Endometrium (tissue), 2 donors: ENCODE results near the gene ABHD12B.

Source experiments
- FAIRE-seq: peaks from 2 replicates; lab custom pipeline; 2012; peaks lifted over from hg19 to GRCh38; lab: Jason Lieb, UNC
- donor health status: control.
- donor health status: control.

ABHD12B gene

DNA sequence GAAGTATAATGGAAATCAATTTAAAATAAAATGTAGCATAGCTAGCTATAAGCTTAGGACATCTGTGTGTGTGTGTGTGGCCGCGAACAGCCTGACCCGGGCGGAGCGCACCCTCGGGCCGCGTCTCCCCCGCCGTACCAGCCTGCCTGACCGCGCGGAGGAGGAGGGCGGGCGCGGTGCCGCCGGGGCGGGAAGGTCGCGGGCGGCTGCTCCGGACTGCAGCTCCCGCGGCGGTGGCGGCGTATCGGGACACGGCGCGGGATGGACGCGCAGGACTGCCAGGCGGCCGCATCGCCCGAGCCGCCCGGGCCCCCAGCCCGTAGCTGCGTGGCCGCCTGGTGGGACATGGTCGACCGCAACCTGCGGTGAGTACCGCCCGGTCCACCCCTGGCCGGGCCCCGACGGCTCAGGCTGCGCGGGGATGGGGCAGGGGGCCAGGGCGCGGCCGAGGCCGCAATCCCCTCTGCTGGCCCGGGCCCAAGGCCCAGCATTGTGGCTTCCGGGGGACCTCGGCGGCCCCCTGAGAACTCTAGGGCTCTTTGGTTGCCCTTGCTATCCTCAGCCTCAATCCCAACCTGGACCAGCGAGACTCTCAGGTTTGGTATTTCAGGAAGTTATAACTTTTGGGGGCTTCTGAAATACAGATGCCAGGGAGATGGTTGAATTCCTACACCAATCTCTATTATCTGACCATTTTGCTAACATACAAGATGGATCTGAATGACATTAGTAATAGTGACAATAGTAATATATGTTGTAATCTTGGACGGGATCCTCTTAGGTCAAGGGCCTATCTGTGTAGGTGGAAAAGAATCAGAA lies at the start of gene ABHD12B:
Gene ABHD12B, plus strand, starts transcription at position 140 of the 819 bp plus-strand sequence. Its CDS starts 122 bp downstream, at position 262.
- FAIRE-seq, result no peak

DNA sequence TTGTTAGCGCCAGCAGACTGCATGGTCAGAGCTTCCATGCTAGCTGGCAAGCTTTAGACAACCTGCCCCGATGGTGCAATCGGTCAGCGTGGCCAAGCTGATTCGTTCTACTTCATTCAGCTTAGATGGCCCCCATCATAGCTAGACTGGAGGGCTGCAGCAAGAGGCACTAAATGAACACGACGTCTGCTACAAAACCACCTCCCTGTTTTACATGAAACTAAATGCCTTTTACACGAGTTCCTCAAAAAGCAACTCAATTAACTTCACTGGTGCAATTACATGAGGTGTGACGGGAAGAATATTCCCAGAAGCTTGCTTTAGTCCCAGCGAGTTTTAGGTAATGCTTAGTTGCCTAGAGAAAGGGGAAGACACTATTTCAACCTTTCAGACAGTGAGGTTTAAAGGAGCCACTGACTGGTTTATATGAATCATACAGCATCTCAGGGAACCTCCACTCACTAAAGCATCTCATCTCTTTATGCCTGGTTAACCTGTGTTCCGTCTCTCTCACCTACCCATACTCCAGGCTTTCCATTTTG lies 49.3 kb upstream of the ABHD12B start:
- no peak for FAIRE-seq

GRCh38 chr14:50823051-50823761 lies 48.6 kb upstream of the ABHD12B start:
- FAIRE-seq, result no peak

DNA sequence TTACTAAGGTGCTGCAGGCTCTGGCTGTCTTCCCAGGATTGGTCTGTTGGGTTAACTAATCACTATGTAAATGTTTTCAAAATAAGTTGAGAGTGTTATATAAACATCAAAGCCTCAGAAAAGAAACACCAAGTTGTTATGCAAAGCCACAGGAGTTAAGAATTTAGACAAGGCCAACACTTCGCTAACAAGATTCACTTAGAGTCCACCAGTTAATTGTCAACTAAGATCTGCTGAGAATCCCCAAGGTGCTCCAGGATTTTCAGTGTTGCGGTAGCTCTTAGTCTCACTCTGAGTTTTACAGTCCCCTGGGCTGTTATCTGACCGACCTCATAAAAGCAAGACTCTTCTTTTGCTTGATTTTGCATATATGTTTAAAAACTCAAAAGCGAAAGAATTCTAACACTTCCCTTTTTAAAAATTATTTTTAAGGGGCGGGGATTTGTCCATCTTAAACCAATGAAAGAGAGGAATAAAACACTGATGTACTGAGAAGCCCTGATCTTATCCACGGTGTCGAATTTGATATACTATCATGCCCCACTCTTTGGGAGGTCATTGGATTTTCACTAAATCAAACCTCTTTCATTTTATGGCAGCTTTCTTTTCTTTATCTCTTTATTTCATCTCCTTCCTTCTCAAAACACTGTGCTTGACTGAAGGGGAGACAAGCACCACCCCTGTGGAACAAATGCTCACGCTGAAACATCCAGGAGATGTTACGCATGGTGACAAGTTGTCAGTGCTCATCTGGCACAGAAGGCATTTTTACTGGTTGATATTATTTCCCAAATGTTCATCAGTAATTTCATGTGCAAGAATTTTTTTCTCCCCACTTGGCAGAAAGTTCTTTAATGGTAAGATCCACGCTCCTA lies 47.9 kb upstream of the ABHD12B start:
- no peak for FAIRE-seq

DNA sequence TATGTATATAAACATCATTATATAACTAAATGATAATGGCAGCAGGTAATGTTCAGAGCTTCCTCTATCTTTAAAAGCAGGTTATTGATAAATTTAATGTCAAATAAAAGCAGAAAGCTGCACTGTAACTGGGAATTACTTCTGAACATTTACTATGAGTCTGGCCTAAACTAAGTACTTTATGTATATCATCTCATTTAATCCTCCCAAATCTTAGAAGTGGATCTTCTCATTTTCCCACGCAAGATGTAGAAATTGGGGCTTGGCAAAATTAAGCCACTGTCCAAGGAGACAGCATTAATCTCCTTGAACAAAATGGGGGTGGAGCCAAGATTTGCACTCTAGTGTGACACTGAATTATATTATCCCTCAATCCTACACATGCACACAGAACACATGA lies 46.5 kb upstream of the ABHD12B start:
- no peak for FAIRE-seq

GRCh38 chr14:50826681-50827080 lies 45.2 kb upstream of the ABHD12B start:
- no peak for FAIRE-seq

DNA sequence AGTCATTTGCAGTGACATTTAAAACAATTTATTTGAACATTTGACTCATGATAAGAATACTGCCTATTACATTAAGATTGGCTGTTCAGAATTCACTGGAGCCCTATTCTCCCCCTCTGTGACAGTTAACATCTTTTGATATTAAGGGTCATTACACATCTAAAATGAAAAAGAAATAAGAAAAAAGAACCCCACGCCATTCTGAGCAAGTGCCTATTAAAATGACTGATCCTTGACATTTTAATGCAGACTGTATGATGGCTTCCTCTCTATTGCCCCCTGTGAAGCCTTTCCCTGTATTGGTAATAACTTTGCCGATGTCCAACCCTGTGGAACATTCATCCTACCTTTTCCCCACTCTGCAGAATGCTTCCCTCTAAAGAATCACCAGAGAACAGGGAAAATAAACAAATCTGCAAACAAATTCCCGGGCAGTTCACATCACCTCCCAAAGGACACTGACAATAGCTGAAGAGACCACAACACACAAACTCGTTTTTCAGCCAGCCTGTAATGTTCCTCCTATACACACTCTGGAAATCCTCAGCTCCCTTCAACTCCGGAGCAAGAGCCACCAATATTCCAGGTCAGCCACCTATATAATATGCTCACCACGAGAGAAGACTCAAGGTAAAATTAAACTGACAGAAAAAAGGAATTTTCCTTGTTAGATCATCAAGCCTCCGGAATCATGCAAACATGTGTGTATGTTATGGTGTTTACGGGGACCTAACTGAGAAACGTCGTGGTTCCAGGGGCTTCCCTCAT lies 42.9 kb upstream of the ABHD12B start:
- no peak for FAIRE-seq

DNA sequence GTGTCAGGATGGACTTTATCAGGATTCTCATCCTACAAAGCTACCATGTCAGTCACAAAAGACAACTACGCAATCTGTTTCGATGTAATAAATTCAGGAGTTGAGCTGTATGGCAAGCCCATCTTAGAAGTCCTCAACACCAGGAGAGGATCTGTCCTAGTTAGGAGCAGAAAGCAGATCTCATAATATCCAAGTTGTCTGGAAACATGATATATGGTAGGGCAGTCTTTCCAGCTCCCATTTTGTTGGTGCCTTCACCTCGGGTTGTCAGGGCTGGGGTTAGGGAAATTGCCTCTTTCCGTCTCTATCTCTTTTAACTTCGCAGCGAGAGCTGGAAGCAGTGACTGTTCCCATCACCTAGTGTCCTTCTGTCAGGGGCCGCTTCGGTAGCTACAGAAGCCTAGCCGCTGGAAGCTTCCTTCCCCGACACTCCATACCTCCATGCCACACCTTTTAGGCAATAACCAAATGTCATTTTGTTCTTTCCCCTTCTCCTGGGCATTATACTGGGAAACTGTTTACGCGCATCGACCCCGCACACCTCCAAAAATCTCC lies 42.3 kb upstream of the ABHD12B start:
- no peak for FAIRE-seq

DNA sequence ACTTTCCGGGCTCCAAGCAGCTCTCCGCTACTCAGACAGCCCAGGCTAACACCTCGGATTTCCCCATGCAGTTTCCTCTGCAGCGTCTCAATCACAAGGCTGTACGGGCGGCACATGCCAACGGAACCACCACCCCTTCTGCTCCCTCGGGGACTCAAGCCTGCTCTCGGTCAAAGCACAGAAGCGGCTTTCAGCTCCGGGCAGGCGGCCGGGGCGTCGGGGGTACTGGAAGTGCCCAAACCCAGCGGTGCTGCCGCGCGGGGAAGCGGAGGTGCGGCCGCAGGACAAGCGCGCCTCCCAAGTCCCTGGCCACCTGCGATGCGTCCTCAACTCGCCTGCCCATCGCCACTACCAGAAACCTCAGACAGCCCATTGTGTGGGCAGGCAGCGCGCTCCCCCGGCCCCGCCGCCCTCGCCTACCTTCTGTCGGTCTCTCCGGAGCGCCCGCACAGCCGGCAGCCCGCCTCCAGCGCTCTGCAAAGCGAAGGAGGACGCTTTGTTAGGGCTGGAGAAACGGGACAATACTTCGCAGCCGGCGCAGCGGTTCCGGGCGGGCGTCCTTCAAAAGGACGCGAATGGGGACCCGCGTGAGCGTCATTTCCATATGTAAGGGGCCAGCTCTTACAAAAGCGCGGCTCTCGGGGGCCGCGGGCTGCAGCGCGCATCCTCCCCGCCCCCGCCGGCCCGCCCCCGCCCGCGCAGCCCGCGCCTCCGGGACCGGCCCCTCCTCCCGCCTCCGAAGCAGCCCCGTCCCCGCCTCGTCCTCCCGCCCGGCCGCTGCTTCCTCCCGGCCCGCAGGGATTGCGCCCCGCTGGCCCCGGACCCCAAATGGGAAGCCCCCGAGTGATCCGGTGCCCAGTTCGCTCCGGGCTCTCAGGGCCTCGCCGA lies 41.6 kb upstream of the ABHD12B start:
- FAIRE-seq, result no peak

DNA sequence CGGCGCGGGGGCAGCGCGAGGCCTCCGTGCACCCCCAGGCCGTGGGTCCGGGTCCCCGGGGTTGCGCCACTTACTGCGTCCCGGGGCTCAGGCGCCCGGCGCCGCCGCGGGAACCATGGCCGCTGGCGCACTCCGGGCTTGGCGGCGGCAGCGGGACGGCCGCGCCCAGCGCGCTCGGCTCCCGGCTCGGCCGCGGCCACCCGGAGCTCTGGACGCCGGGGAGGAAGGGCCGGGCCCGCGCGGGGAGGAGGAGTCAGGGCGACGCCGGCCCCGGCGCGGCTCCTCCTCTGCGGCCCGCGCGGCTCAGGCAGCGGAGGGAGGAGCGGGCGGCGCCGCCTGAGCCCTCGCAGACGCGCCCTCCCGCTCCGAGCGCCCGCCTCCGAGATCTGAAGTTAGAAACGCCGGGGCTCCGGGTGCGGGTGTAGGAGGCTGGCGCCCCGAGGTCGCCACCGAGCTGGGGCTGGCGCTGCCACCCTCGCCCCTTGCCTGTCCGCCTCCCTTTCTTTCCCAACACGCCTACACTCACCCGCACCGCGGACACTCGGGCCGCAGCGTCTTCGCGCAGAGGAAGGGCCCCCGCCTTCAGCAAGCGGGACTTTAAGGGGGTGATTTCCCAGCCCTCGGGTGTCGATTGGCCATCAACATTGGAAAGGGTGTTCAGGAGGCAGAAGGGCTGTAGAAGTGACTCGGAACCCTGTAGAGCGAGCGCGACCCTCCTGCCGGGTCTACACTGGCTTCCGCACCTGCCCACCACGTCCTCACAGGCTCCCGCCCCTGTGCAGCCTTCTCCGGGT lies 40.7 kb upstream of the ABHD12B start, which contains the start of gene NIN:
Gene NIN, minus strand, starts transcription at position 231 of the 794 bp plus-strand sequence. CDS start 9,106 bp downstream, outside the sequence.
- no peak for FAIRE-seq

DNA sequence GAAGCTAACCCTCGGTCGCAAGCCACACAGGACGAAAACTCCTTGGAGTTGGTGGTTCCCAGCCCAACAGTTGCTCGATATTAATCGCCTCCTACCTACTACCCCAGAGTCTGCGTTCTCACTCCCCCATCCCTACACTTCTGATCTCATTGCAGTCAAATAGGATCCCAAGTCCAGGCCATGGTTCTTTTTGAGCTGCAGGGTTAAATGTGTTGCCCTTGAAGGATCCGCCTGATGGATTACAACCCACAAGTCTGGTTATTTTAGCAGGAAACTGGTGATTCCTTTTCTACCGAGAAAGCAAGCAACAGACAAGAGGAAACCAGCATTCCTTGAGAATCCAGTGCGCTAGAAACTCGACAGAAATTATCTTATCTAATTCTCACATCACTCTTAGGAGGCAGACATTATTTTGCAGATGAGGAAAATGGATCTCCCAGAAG lies 40.1 kb upstream of the ABHD12B start:
- no peak for FAIRE-seq

- FAIRE-seq, result no peak
These were observed 38.8 kb upstream of the ABHD12B start for GRCh38 chr14:50832935-50833630.

DNA sequence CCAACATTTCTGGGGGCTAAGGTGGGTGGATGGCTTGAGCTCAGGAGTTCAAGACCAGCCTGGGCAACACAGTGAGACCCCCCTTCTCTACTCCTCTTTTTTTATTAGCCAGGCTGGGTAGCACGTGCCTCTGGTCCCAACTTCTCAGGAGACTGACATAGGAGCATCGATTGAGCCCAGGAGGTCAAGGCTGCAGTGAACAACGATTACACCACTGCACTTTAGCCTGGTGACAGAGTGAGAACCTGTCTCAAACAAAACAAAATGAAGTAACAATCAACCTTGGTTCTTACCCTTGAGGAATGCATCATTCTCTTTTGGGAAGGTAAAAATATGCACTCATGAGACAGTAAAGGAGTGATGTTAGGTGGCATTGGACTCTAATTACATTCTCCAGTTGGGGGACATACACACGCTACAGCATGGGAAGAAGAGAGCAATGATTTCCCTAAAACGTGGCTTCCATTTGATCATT lies 37.0 kb upstream of the ABHD12B start:
- FAIRE-seq, result no peak

GRCh38 chr14:50835280-50835679 lies 36.6 kb upstream of the ABHD12B start:
- FAIRE-seq, result no peak

DNA sequence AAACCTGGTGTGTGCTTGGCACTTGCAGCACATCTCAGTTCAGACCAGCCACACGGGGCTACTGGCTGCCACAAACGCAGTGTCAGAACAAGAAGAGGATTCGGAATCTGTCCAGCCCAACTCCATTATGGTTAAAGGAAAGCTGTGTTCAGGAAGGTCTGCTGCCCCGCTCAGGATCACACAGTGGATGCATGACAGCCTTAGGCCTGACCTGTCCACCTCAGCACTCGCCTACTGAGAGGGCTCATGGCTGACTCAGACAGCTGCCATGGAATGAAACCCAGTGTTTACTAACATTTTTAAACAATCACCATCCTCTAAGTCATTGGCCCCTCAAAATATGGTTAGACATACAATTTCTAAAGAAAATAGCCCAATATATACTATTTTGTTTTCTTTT lies 35.3 kb upstream of the ABHD12B start:
- no peak for FAIRE-seq

DNA sequence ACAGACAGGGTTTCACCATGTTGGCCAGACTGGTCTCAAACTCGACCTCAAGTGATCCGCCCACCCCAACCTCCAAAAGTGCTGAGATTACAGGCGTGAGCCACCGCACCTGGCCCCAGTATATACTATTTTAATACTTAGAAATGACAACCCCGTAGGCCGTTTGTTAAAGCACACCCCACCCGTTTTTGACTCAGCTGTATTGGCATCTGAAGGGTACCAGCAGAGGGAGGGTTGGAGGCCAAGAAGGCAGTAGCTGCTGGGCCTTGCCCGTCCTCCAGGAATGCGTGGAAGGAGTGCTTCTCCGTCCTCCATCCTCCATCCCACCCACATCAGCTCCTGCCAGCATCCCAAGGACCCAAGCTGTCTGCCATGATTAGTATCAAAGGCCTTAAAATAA lies 34.6 kb upstream of the ABHD12B start:
- no peak for FAIRE-seq

- no peak for FAIRE-seq
These were observed 33.9 kb upstream of the ABHD12B start for GRCh38 chr14:50837850-50838470.

- FAIRE-seq, result no peak
These were observed 32.8 kb upstream of the ABHD12B start for GRCh38 chr14:50839048-50839447.
